HEK293 (cell line): ENCODE data around the gene ATP6V1A.

Source experiments
- RBAK ChIP-seq: fragments of 450-650 bp; formaldehyde crosslinking; IDR thresholded peaks from 2 replicates; pipeline ENCODE4 v1.5.1; 2016; ENCODE audit warnings: missing biosample characterization, missing genetic modification characterization
- SP2 ChIP-seq: fragments of 450-650 bp; formaldehyde crosslinking; IDR thresholded peaks from 2 replicates; pipeline ENCODE4 v1.5.1; 2016; ENCODE audit warnings: missing biosample characterization, missing genetic modification characterization

DNA sequence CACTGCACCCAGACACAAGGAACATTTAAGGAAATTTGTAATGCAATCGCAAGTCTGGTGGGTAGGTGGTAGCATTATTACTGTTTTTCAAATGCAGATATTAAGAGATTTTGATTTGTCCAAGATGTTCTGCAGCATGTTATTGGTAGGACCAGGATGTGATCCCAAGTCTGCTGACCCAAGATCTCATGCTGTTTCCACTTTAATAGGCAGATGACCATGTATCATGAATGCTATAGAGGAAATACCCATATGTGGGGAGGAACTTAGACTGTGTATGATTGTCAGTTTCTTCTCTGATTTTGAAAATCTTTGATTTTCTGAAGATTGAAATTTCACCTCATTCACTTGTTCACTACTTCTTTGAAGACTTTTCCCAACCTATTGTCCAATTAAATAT, 28.7 kb downstream of the ATP6V1A start:
- TF ChIP-seq SP2 = no peak
- no peak for TF ChIP-seq RBAK (tag by site-specific recombination)
